GM12878 (cell line): ENCODE data around the gene MT1G. TPM values are rescaled to one million over a fixed set of nuclear protein-coding genes. Genes with fewer than 3 reads are reported as not detected.

Experiments
- ATAC-seq: fragments of 200-7000 bp; cut with Tn5 transposase; 3 replicates; pipeline ENCODE4 v1.9.1; 2020; ENCODE audit warnings: mild to moderate bottlenecking, moderate library complexity
- BruUV-seq: library from RNA; stranded (reverse); fragments of 400-500 nt; replicated peaks from 2 replicates; lab custom pipeline; 2021; lab: Mats Ljungman, UMichigan
- CTCF ChIA-PET: fragments of 300-600 bp; sonication (Branson Sonifier 250); formaldehyde crosslinking; extraction: SDS; loops from one replicate; lab custom pipeline; 2021; ENCODE audit warnings: inconsistent platforms; lab: Yijun Ruan, JAX
- POLR2A ChIA-PET: fragments of 350-600 bp; formaldehyde crosslinking; extraction: SDS; loops from one replicate; lab custom pipeline; 2021; ENCODE audit warnings: inconsistent platforms; lab: Charles Lee
- RAD21 ChIA-PET: fragments of 300-600 bp; sonication (Branson Sonifier 250); formaldehyde crosslinking; loops from one replicate; lab custom pipeline; 2023; ENCODE audit warnings: antibody characterized with exemption; ENCODE audit not compliant: unreplicated experiment; lab: Charles Lee
- SMC1A ChIA-PET: fragments of 300-600 bp; sonication (Branson Sonifier 250); formaldehyde crosslinking; loops from one replicate; lab custom pipeline; 2023; ENCODE audit not compliant: unreplicated experiment, uncharacterized antibody; lab: Charles Lee
- DNase-seq: peaks from one replicate; pipeline ENCODE4 v3.0.0-alpha.2; 2011; ENCODE audit warnings: low read depth, low spot score
- FAIRE-seq: peaks from 3 replicates; lab custom pipeline; 2011; peaks lifted over from hg19 to GRCh38; lab: Jason Lieb, UNC
- H2AFZ ChIP-seq: 2 replicates; pipeline ENCODE4 v1.6.0; 2011; ENCODE audit warnings: low read depth, low read length, control low read depth; ENCODE audit not compliant: control insufficient read depth
- H3K27ac ChIP-seq: 2 replicates; pipeline ENCODE4 v1.5.1; 2011; ENCODE audit warnings: control low read depth; ENCODE audit not compliant: control insufficient read depth, insufficient read depth
- H3K27me3 ChIP-seq, 2 experiments: replicated peaks in 1 of 2; 2 replicates each; pipeline versions ENCODE4 v1.6.0 to v1.6.1; 2011; ENCODE audit warnings: low read length in 1 of 2; ENCODE audit not compliant: control insufficient read depth in 2 of 2, insufficient read depth in 2 of 2
- H3K36me3 ChIP-seq, 2 experiments: 2 replicates each; pipeline ENCODE4 v1.5.1; 2011; ENCODE audit warnings: low read length in 1 of 2; ENCODE audit not compliant: control insufficient read depth in 2 of 2, insufficient read depth in 2 of 2
- H3K4me1 ChIP-seq: 2 replicates; pipeline ENCODE4 v1.6.1; 2011; ENCODE audit warnings: mild to moderate bottlenecking, low read length, moderate library complexity, mixed read lengths; ENCODE audit not compliant: control insufficient read depth, insufficient read depth
- H3K4me2 ChIP-seq: 2 replicates; pipeline ENCODE4 v1.6.0; 2011; ENCODE audit warnings: control low read depth; ENCODE audit not compliant: control insufficient read depth, insufficient read depth
- H3K4me3 ChIP-seq: fragments of 200-600 bp; sonication (generic); 2 replicates; pipeline ENCODE4 v1.5.1; 2016
- H3K79me2 ChIP-seq: 2 replicates; pipeline ENCODE4 v1.6.0; 2011; ENCODE audit warnings: low read length; ENCODE audit not compliant: control insufficient read depth, insufficient read depth
- H3K9ac ChIP-seq: 2 replicates; pipeline ENCODE4 v1.8.0; 2011; ENCODE audit warnings: low read length, control low read depth, mixed read lengths; ENCODE audit not compliant: control insufficient read depth, insufficient read depth
- H3K9me3 ChIP-seq: replicated peaks from 3 replicates; pipeline ENCODE4 v1.5.1; 2011; ENCODE audit warnings: mild to moderate bottlenecking, low read length; ENCODE audit not compliant: control insufficient read depth, insufficient read depth
- H4K20me1 ChIP-seq: 2 replicates; pipeline ENCODE4 v1.6.0; 2011; ENCODE audit not compliant: control insufficient read depth, insufficient read depth
- ATF3 ChIP-seq: IDR thresholded peaks from 2 replicates; pipeline ENCODE4 v1.6.1; 2011; ENCODE audit warnings: low read depth, mild to moderate bottlenecking, low read length, moderate library complexity, borderline replicate concordance; ENCODE audit errors: extremely low read depth
- ATF7 ChIP-seq: fragments of 450-650 bp; IDR thresholded peaks from 2 replicates; pipeline ENCODE4 v1.6.1; 2016; ENCODE audit warnings: low read depth, mild to moderate bottlenecking
- MAX ChIP-seq: IDR thresholded peaks from 2 replicates; pipeline ENCODE4 v1.6.1; 2012; ENCODE audit warnings: low read depth, low read length, improper control_type of control experiment
- MTA3 ChIP-seq: IDR thresholded peaks from 2 replicates; pipeline ENCODE4 v1.6.1; 2012; ENCODE audit warnings: low read length, inconsistent platforms, borderline replicate concordance
- SRF ChIP-seq, 2 experiments: IDR thresholded peaks; 2 replicates each; pipeline ENCODE4 v1.6.1; 2011; ENCODE audit warnings: low read depth in 2 of 2, low read length in 2 of 2, mild to moderate bottlenecking in 1 of 2, moderate library complexity in 1 of 2
- ZZZ3 ChIP-seq: IDR thresholded peaks from 2 replicates; pipeline ENCODE4 v1.6.1; 2011; ENCODE audit warnings: low read depth; ENCODE audit not compliant: control insufficient read depth, insufficient read length
- WGBS: methylation state at CpG from one replicate; pipeline ENCODE4 v1.1.6; 2016; ENCODE audit warnings: low lambda C conversion rate; ENCODE audit not compliant: insufficient replicate concordance, insufficient coverage; ENCODE audit errors: missing lambda C conversion rate; 5-methylcytosine and 5-hydroxymethylcytosine counted together
- in situ Hi-C: fragments of 300-500 bp; cut with MboI; formaldehyde crosslinking; loops from 9 replicates; pipeline ENCODE4 v1.14.3; 2018; ENCODE audit warnings: mixed read lengths
- intact Hi-C: fragments of 100-400 bp; cut with micrococcal nuclease; formaldehyde crosslinking; loops from one replicate; pipeline ENCODE4 v1.14.2; 2022; ENCODE audit not compliant: unreplicated experiment
- polyA plus RNA-seq, 11 experiments: library from polyadenylated mRNA; depleted of rRNA in 4 of 11; unstranded in 6 of 11; stranded (reverse) in 5 of 11; fragments of >200 nt; fragmentation: Nextera tagmentation in 4 of 11; fragmentation: Illumina TruSeq in 1 of 11; extraction: Ambion mirVana in 4 of 11; extraction: Trizol in 1 of 11; gene quantifications; 1 replicate in 1 of 11; 2 replicates in 10 of 11; pipeline versions ENCODE4 v1.2.1 to v1.2.3, GENCODE V29; 2011 to 2016; ENCODE audit warnings: inconsistent platforms in 2 of 11, missing spikeins in 2 of 11, low read depth in 1 of 11
- total RNA-seq, 4 experiments: library from RNA; depleted of rRNA in 3 of 4; stranded (reverse); fragments of >200 nt in 3 of 4; fragmentation: Illumina TruSeq in 1 of 4; extraction: Trizol in 1 of 4; gene quantifications; 2 replicates each; pipeline versions ENCODE4 v1.2.1 to v1.2.3, GENCODE V29; 2013 to 2021

The MT1G gene
- total and polyA plus RNA-seq, 10 of the 15 experiments (the other 5 are each of a cell fraction or from before 2014, with no cell fraction given): 1.2 to 9.1 (median 4.6) TPM

GRCh38 chr16:56697456-56698155 lies 29.7 kb upstream of the MT1G start:
- ChIA-PET POLR2A (interaction anchor here (0.5 kb wide), 1 partner anchor 24 kb away, joined by 3 read pairs; no protein-coding TSS in a partner anchor), CTCF (interaction anchor here (1.1 to 1.3 kb wide), 2 partner anchors 21 to 121 kb away, joined by 3 to 5 read pairs; no protein-coding TSS in a partner anchor), RAD21 (no interaction called here)
- Histone ChIP-seq H3K9me3 (no peaks in the 10 kb centered on the region; the same call in 2 of the 3 replicates), H3K27ac (no peak overlapping the region), H3K4me1 (no peaks in the 10 kb centered on the region; the same call in 1 of the 2 replicates), H3K79me2 (no peaks in the 10 kb centered on the region)
- intact Hi-C loops: no loop called here
- ATAC-seq: no peak
- TF ChIP-seq MAX: no peak
- TF ChIP-seq MTA3: no peak
- no peak for TF ChIP-seq ATF7
- TF ChIP-seq SRF (IDR thresholded peaks at IDR 0.05; ENCODE audit: low read depth in 2 of 2, low read length in 2 of 2): no peak
- TF ChIP-seq, all 136 proteins: peak for 0
- no TSS peak for BruUV-seq
- Histone ChIP-seq H3K27me3 (no peaks in the 10 kb centered on the region; a peak in 1 of 4 replicates), H3K36me3 (no peaks in the 10 kb centered on the region), H4K20me1 (no peaks in the 10 kb centered on the region), H3K4me3 (no peak overlapping the region), H3K4me2 (no peak overlapping the region), H2AFZ (no peak overlapping the region), H3K9ac (no peak overlapping the region)
- in situ Hi-C loops: loop anchor here (25.0 kb wide), 1 partner anchor 760 kb away; no protein-coding TSS in a partner anchor
- SMC1A ChIA-PET: interaction anchor here (0.5 to 1.7 kb wide), 4 partner anchors 21 to 562 kb away, joined by 3 read pairs; no protein-coding TSS in a partner anchor
- 29% methylated on average over 5 of the region's 5 CpGs for WGBS
- DNase-seq (no peak), FAIRE-seq (no peak)

GRCh38 chr16:56695246-56695645 lies 27.4 kb upstream of the MT1G start:
- in situ Hi-C loops (loop anchor here (25.0 kb wide), 1 partner anchor 758 kb away; no protein-coding TSS in a partner anchor), intact Hi-C loops (no loop called here)
- Histone ChIP-seq H3K9me3 (no peaks in the 10 kb centered on the region; the same call in 2 of the 3 replicates), H3K27ac (no peak overlapping the region), H3K4me3 (no peak overlapping the region), H2AFZ (no peak overlapping the region), H3K27me3 (no peaks in the 10 kb centered on the region; a peak in 1 of 4 replicates), H3K79me2 (no peaks in the 10 kb centered on the region), H4K20me1 (no peaks in the 10 kb centered on the region), H3K4me1 (no peaks in the 10 kb centered on the region), H3K4me2 (no peak overlapping the region), H3K9ac (no peak overlapping the region), H3K36me3 (no peaks in the 10 kb centered on the region)
- ChIA-PET POLR2A (no interaction called here), CTCF (interaction anchor here (1.4 kb wide), 2 partner anchors 95 to 118 kb away, joined by 4 to 6 read pairs; no protein-coding TSS in a partner anchor), SMC1A (no interaction called here), RAD21 (no interaction called here)
- WGBS: 0% methylated on average over 1 of the region's 1 CpG
- DNase-seq (no peak), FAIRE-seq (no peak), ATAC-seq (no peak)
- no TSS peak for BruUV-seq
- TF ChIP-seq ZZZ3 (no peak), ATF3 (no peak)
